Progenitor cell of endocrine pancreas (in vitro differentiated cells): ENCODE data around the gene PRSS38. TPM values are rescaled to one million over a fixed set of nuclear protein-coding genes. Genes with fewer than 3 reads are reported as not detected.
"Not testable (repeated sequence)": the region's sequence is repeated elsewhere in the genome, so short reads cannot be mapped to it uniquely, and the experiment has no call there.

Experiments
- DNase-seq: peaks from one replicate; pipeline ENCODE4 v3.0.0; 2021; ENCODE audit warnings: low spot score; ENCODE audit not compliant: unreplicated experiment
- H3K27ac Mint-ChIP-seq: 2 replicates; pipeline ENCODE4 v1.8.0; 2021; ENCODE audit warnings: mild to moderate bottlenecking, moderate library complexity, mixed read lengths
- H3K27me3 Mint-ChIP-seq: 2 replicates; pipeline ENCODE4 v1.8.0; 2021; ENCODE audit warnings: mixed read lengths
- H3K36me3 Mint-ChIP-seq: 2 replicates; pipeline ENCODE4 v1.8.0; 2022; ENCODE audit warnings: mixed read lengths; ENCODE audit not compliant: insufficient read depth
- H3K4me1 Mint-ChIP-seq: 2 replicates; pipeline ENCODE4 v1.8.0; 2021; ENCODE audit warnings: low read depth, mixed read lengths
- H3K4me3 Mint-ChIP-seq: 2 replicates; pipeline ENCODE4 v1.8.0; 2021; ENCODE audit warnings: low read depth, mild to moderate bottlenecking, moderate library complexity, mixed read lengths
- H3K9me3 Mint-ChIP-seq: 2 replicates; pipeline ENCODE4 v1.8.0; 2021; ENCODE audit warnings: low read depth, mixed read lengths
- CTCF ChIP-seq: fragments of 200-600 bp; sonication (generic); IDR thresholded peaks from one replicate; pipeline ENCODE4 v1.5.0; 2021; ENCODE audit warnings: antibody characterized with exemption, mild to moderate bottlenecking; ENCODE audit not compliant: unreplicated experiment
- total RNA-seq: library from RNA; stranded (reverse); gene quantifications from 2 replicates; pipeline ENCODE4 v1.2.1, GENCODE V29; 2021

The PRSS38 gene
- total RNA-seq, 1 donor from 2014 or later: not detected

- H3K9me3 Mint-ChIP-seq: peaks cover 14% of the 10 kb centered on the region
Observed at GRCh38 chr1:227844320-227845146, 29.1 kb downstream of the PRSS38 start.

DNA sequence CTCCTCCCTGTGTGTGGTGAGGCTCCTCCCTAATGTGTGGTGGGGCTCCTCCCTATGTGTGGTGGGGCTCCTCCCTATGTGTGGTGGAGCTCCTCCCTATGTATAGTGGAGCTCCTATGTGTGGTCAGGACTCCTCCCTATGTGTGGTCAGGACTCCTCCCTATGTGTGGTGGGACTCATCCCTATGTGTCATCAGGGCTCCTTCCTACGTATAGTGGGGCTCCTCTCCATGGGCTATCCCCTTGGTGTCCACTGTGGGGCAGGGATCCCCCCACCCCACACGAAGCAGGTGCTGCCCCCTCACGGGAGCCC is 29.6 kb downstream of the PRSS38 start:
- peaks cover 14% of the 10 kb centered on the region for H3K9me3 Mint-ChIP-seq
- H3K4me1 Mint-ChIP-seq: peaks cover 6% of the 10 kb centered on the region
- no peak overlapping the region for H3K27ac Mint-ChIP-seq
- no peak for TF ChIP-seq CTCF
- no peak for DNase-seq
- no peak overlapping the region for H3K4me3 Mint-ChIP-seq
- H3K36me3 Mint-ChIP-seq: no peaks in the 10 kb centered on the region
- peaks cover 4% of the 10 kb centered on the region for H3K27me3 Mint-ChIP-seq

More at GRCh38 chr1:227844320-227845146, 29.1 kb downstream of the PRSS38 start:
- Mint-ChIP-seq H3K27me3 (peaks cover 4% of the 10 kb centered on the region), H3K4me1 (peaks cover 6% of the 10 kb centered on the region), H3K4me3 (no peak overlapping the region), H3K36me3 (no peaks in the 10 kb centered on the region), H3K27ac (no peak overlapping the region)
- DNase-seq: no peak
- no peak for TF ChIP-seq CTCF

- TF ChIP-seq CTCF: no peak
- Mint-ChIP-seq H3K27ac (no peak overlapping the region), H3K4me1 (peaks cover 6% of the 10 kb centered on the region), H3K36me3 (no peaks in the 10 kb centered on the region), H3K9me3 (peaks cover 14% of the 10 kb centered on the region), H3K27me3 (peaks cover 3% of the 10 kb centered on the region), H3K4me3 (no peak overlapping the region)
- DNase-seq: no peak
Observed at GRCh38 chr1:227845519-227845918, 30.0 kb downstream of the PRSS38 start.

GRCh38 chr1:227846265-227846858 is 30.9 kb downstream of the PRSS38 start:
- Mint-ChIP-seq H3K27ac (no peak overlapping the region), H3K9me3 (peaks cover 14% of the 10 kb centered on the region), H3K4me3 (no peak overlapping the region), H3K36me3 (no peaks in the 10 kb centered on the region), H3K27me3 (no peaks in the 10 kb centered on the region), H3K4me1 (peaks cover 6% of the 10 kb centered on the region)
- no peak for DNase-seq
- TF ChIP-seq CTCF: no peak

GRCh38 chr1:227847046-227847445 is 31.6 kb downstream of the PRSS38 start:
- H3K4me3 Mint-ChIP-seq, H3K4me1 Mint-ChIP-seq, H3K27me3 Mint-ChIP-seq, DNase-seq, H3K36me3 Mint-ChIP-seq, H3K27ac Mint-ChIP-seq: not testable (repeated sequence)
- H3K9me3 Mint-ChIP-seq: peaks cover 14% of the 10 kb centered on the region
